A673 (cell line): ENCODE measurements around the gene KRTAP10-7.

Source experiments
- CTCF ChIP-seq: fragments of 300-800, 200-600 bp; sonication (generic); conservative IDR thresholded peaks from 2 replicates; pipeline ENCODE4 v1.5.1; 2017; ENCODE audit warnings: low read depth, mild to moderate bottlenecking, antibody characterized with exemption, low read length, moderate library complexity, mixed read lengths
- EZH2 ChIP-seq: fragments of 200-600 bp; sonication (generic); IDR thresholded peaks from 2 replicates; pipeline ENCODE4 v1.6.1; 2017; ENCODE audit warnings: borderline replicate concordance, low read depth, mild to moderate bottlenecking, mixed read lengths, antibody characterized with exemption, low read length; ENCODE audit not compliant: poor library complexity, severe bottlenecking

DNA sequence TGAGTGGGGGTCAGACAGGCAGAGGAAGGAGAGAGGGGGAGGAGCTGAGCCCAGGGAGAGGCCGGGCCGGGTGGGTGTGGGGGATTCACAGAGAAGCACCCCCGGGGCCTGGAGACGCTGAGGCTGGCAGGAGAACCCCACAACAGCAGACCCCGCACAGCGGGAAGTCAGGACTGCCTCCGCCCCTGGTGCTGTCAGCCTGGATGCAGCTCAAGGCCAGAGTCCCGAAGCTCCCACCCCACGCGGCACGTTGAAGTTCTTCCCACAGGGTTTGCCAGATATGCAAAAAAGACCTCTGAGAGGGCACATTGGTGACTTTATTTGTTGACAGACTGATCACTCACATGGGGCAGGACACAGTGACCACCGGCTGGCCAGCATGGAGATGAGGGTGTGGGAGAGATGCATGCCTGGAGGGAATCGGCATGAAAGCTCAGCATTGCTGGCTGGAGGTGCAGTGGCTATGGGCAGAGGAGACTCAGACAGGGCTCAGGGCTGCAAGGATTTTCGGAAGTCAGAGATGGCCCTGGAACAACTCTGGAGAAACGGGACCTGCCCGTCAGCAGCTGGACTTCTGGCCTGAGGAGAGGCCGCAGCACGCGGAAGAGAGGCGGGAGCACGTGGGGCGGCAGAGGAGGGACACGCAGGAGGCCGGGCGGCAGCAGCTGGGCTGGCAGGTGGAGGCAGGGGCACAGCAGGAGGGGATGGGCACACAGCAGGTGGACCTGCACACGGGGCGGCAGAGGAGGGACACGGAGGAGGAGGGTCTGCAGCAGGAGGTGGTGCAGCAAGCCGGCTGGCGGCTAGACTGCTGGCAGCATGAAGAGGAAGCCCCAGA lies 42.7 kb upstream of the KRTAP10-7 start:
- TF ChIP-seq CTCF, result no peak
- no peak for TF ChIP-seq EZH2
